WTC11 (cell line): ENCODE results near the gene TRRAP. TPM values are rescaled to one million over a fixed set of nuclear protein-coding genes. Genes with fewer than 3 reads are reported as not detected.

Source experiments
- ATAC-seq: fragments of 200-7000 bp; cut with Tn5 transposase; 2 replicates; pipeline ENCODE4 v1.10.0; 2021; ENCODE audit warnings: mild to moderate bottlenecking, moderate library complexity
- CTCF ChIA-PET: fragments of 300-600 bp; sonication (Branson Sonifier 250); formaldehyde crosslinking; loops from one replicate; lab custom pipeline; 2021; ENCODE audit warnings: antibody characterized with exemption; lab: Charles Lee
- POLR2A ChIA-PET: fragments of 350-600 bp; sonication (Branson Sonifier 250); formaldehyde crosslinking; loops from one replicate; lab custom pipeline; 2021; ENCODE audit warnings: antibody characterized with exemption; lab: Charles Lee
- DNase-seq: peaks from one replicate; pipeline ENCODE4 v3.0.0; 2021; ENCODE audit warnings: low spot score
- H3K27ac Mint-ChIP-seq: 2 replicates; pipeline ENCODE4 v1.8.0; 2021; ENCODE audit warnings: mixed read lengths
- H3K27me3 Mint-ChIP-seq: 2 replicates; pipeline ENCODE4 v1.8.0; 2021; ENCODE audit warnings: low read depth, mild to moderate bottlenecking, moderate library complexity, mixed read lengths
- H3K36me3 Mint-ChIP-seq: 2 replicates; pipeline ENCODE4 v1.8.0; 2021; ENCODE audit warnings: mixed read lengths
- H3K4me1 Mint-ChIP-seq: 2 replicates; pipeline ENCODE4 v1.8.0; 2022; ENCODE audit warnings: mixed read lengths
- H3K4me3 Mint-ChIP-seq: 2 replicates; pipeline ENCODE4 v1.8.0; 2021; ENCODE audit warnings: mild to moderate bottlenecking, moderate library complexity, mixed read lengths
- H3K9me3 Mint-ChIP-seq: 2 replicates; pipeline ENCODE4 v1.8.0; 2021; ENCODE audit warnings: mixed read lengths
- ESRRA ChIP-seq: sonication (generic); formaldehyde crosslinking; IDR thresholded peaks from 2 replicates; pipeline ENCODE4 v1.8.1; 2022; ENCODE audit warnings: mild to moderate bottlenecking, missing genetic modification reagents, borderline replicate concordance
- FOXJ3 ChIP-seq: sonication (generic); formaldehyde crosslinking; IDR thresholded peaks from 2 replicates; pipeline ENCODE4 v1.9.0; 2021; ENCODE audit warnings: missing genetic modification reagents, mild to moderate bottlenecking, borderline replicate concordance
- GABPB1 ChIP-seq: sonication (generic); formaldehyde crosslinking; IDR thresholded peaks from 2 replicates; pipeline ENCODE4 v1.8.1; 2023; ENCODE audit warnings: mild to moderate bottlenecking, missing genetic modification reagents
- NR2C2 ChIP-seq: sonication (generic); formaldehyde crosslinking; IDR thresholded peaks from 2 replicates; pipeline ENCODE4 v1.8.0; 2022; ENCODE audit warnings: mild to moderate bottlenecking, missing genetic modification reagents
- OVOL2 ChIP-seq: fragments of 250-450 bp; sonication (Bioruptor Pico); IDR thresholded peaks from 2 replicates; pipeline ENCODE4 v1.9.0; 2021; ENCODE audit warnings: mild to moderate bottlenecking, borderline replicate concordance
- TEAD1 ChIP-seq: sonication (generic); formaldehyde crosslinking; IDR thresholded peaks from 2 replicates; pipeline ENCODE4 v1.8.0; 2022; ENCODE audit warnings: mild to moderate bottlenecking, missing genetic modification reagents
- ZBTB21 ChIP-seq: sonication (generic); formaldehyde crosslinking; IDR thresholded peaks from 2 replicates; pipeline ENCODE4 v1.8.1; 2023; ENCODE audit warnings: mild to moderate bottlenecking, missing genetic modification reagents, borderline replicate concordance
- ZNF121 ChIP-seq: sonication (generic); formaldehyde crosslinking; IDR thresholded peaks from 2 replicates; pipeline ENCODE4 v1.8.0; 2023; ENCODE audit warnings: missing genetic modification reagents
- ZNF219 ChIP-seq: sonication (generic); formaldehyde crosslinking; IDR thresholded peaks from 2 replicates; pipeline ENCODE4 v1.8.0; 2023; ENCODE audit warnings: missing genetic modification reagents, mild to moderate bottlenecking, borderline replicate concordance
- ZNF232 ChIP-seq: sonication (generic); formaldehyde crosslinking; IDR thresholded peaks from 2 replicates; pipeline ENCODE4 v1.8.0; 2022; ENCODE audit warnings: mild to moderate bottlenecking, missing genetic modification reagents
- ZNF671 ChIP-seq: fragments of 250-450 bp; sonication (Bioruptor Pico); IDR thresholded peaks from 2 replicates; pipeline ENCODE4 v1.8.0; 2021; ENCODE audit warnings: mild to moderate bottlenecking
- total RNA-seq: library from RNA; stranded (reverse); gene quantifications from 3 replicates; pipeline ENCODE4 v1.2.3, GENCODE V29; 2021
- TF ChIP-seq, protein P1 (sequence below): fragments of 250-450 bp; sonication (Bioruptor Pico); IDR thresholded peaks from 2 replicates; pipeline ENCODE4 v1.8.0; 2021; ENCODE audit warnings: mild to moderate bottlenecking
- TF ChIP-seq, protein P2 (sequence below): sonication (generic); formaldehyde crosslinking; IDR thresholded peaks from 2 replicates; pipeline ENCODE4 v1.8.0; 2022; ENCODE audit warnings: mild to moderate bottlenecking, missing genetic modification reagents
- TF ChIP-seq, protein P3 (sequence below): sonication (generic); formaldehyde crosslinking; IDR thresholded peaks from 2 replicates; pipeline ENCODE4 v1.8.1; 2023; ENCODE audit warnings: mild to moderate bottlenecking, missing genetic modification reagents
- TF ChIP-seq, protein P4 (sequence below): sonication (generic); formaldehyde crosslinking; IDR thresholded peaks from 2 replicates; pipeline ENCODE4 v1.8.1; 2022; ENCODE audit warnings: low read depth, mild to moderate bottlenecking, moderate library complexity, missing genetic modification reagents, borderline replicate concordance
- TF ChIP-seq, protein P5 (sequence below): sonication (generic); formaldehyde crosslinking; IDR thresholded peaks from 2 replicates; pipeline ENCODE4 v1.8.0; 2022; ENCODE audit warnings: mild to moderate bottlenecking, missing genetic modification reagents
- TF ChIP-seq, protein P6 (sequence below): sonication (generic); formaldehyde crosslinking; IDR thresholded peaks from 2 replicates; pipeline ENCODE4 v1.8.1; 2023; ENCODE audit warnings: mild to moderate bottlenecking, missing genetic modification reagents, moderate library complexity
- TF ChIP-seq, protein P7 (sequence below): sonication (generic); formaldehyde crosslinking; IDR thresholded peaks from 2 replicates; pipeline ENCODE4 v1.8.1; 2022; ENCODE audit warnings: mild to moderate bottlenecking, moderate library complexity, missing genetic modification reagents
- TF ChIP-seq, protein P8 (sequence below): fragments of 250-450 bp; sonication (Bioruptor Pico); IDR thresholded peaks from 2 replicates; pipeline ENCODE4 v2.1.2; 2022; ENCODE audit warnings: mild to moderate bottlenecking, moderate library complexity

Gene TRRAP
- total RNA-seq, 1 experiment from 2014 or later: 46.5 TPM

DNA sequence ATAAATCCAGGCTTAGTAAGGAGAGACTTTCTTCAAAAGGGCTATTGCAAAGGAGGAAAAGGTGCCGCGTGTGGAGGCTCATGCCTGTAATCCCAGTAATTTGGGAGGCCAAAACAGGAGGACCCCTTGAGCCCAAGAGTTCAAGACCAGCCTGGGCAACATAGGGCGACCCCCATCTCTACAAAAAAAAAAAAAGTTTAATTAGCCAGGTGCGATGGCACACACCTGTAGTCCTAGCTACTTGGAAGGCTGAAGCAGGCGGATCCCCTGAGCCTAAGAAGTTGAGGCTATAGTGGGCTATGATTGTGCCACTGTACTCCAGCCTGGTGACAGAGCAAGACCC is 40.7 kb upstream of the TRRAP start:
- no peak for TF ChIP-seq ZNF232
- TF ChIP-seq, protein P1, sequence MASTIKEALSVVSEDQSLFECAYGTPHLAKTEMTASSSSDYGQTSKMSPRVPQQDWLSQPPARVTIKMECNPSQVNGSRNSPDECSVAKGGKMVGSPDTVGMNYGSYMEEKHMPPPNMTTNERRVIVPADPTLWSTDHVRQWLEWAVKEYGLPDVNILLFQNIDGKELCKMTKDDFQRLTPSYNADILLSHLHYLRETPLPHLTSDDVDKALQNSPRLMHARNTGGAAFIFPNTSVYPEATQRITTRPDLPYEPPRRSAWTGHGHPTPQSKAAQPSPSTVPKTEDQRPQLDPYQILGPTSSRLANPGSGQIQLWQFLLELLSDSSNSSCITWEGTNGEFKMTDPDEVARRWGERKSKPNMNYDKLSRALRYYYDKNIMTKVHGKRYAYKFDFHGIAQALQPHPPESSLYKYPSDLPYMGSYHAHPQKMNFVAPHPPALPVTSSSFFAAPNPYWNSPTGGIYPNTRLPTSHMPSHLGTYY (CRISPR knock-in tag): no peak
- no peak for TF ChIP-seq ZNF219
- TF ChIP-seq FOXJ3 (CRISPR knock-in tag): no peak
- TF ChIP-seq, protein P2, sequence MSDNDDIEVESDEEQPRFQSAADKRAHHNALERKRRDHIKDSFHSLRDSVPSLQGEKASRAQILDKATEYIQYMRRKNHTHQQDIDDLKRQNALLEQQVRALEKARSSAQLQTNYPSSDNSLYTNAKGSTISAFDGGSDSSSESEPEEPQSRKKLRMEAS (CRISPR knock-in tag): no peak
- TF ChIP-seq, protein P3, sequence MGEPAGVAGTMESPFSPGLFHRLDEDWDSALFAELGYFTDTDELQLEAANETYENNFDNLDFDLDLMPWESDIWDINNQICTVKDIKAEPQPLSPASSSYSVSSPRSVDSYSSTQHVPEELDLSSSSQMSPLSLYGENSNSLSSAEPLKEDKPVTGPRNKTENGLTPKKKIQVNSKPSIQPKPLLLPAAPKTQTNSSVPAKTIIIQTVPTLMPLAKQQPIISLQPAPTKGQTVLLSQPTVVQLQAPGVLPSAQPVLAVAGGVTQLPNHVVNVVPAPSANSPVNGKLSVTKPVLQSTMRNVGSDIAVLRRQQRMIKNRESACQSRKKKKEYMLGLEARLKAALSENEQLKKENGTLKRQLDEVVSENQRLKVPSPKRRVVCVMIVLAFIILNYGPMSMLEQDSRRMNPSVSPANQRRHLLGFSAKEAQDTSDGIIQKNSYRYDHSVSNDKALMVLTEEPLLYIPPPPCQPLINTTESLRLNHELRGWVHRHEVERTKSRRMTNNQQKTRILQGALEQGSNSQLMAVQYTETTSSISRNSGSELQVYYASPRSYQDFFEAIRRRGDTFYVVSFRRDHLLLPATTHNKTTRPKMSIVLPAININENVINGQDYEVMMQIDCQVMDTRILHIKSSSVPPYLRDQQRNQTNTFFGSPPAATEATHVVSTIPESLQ (CRISPR knock-in tag): no peak
- TF ChIP-seq, protein P4, sequence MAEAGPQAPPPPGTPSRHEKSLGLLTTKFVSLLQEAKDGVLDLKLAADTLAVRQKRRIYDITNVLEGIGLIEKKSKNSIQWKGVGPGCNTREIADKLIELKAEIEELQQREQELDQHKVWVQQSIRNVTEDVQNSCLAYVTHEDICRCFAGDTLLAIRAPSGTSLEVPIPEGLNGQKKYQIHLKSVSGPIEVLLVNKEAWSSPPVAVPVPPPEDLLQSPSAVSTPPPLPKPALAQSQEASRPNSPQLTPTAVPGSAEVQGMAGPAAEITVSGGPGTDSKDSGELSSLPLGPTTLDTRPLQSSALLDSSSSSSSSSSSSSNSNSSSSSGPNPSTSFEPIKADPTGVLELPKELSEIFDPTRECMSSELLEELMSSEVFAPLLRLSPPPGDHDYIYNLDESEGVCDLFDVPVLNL (CRISPR knock-in tag): no peak
- no peak for TF ChIP-seq ZBTB21 (CRISPR knock-in tag)
- H3K4me1 Mint-ChIP-seq: peaks cover 8% of the 10 kb centered on the region
- ATAC-seq (no peak), DNase-seq (no peak)
- no peaks in the 10 kb centered on the region for H3K9me3 Mint-ChIP-seq
- CTCF ChIA-PET: interaction anchor here (0.7 to 3.1 kb wide), 5 partner anchors 11 to 513 kb away, joined by 3 to 25 read pairs (median 13); no protein-coding TSS in a partner anchor
- H3K4me3 Mint-ChIP-seq: no peak overlapping the region
- H3K27me3 Mint-ChIP-seq: no peaks in the 10 kb centered on the region
- POLR2A ChIA-PET: no interaction called here
- no peak overlapping the region for H3K27ac Mint-ChIP-seq
- no peaks in the 10 kb centered on the region for H3K36me3 Mint-ChIP-seq

DNA sequence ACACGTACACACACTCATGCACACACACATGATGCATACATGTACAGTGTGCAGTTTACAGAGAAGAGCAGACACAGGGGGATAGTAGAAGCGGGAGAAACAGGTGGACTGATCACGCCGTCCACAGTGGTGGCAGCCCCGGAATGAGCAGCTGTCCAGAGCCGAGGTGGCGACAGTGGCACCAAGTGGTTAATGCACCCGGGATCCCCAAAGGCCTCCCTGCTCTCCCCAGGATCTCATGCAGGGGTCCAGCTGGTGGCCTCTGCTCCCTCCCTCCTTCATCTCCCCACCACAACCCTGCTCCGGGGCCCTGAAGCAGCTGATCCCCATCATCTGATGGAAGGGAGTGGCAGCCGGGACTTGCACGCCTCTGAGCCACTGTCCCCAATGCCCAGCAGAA is 38.2 kb upstream of the TRRAP start:
- ATAC-seq: no peak
- ChIA-PET POLR2A (no interaction called here), CTCF (interaction anchor here (0.6 to 3.5 kb wide), 7 partner anchors 8 to 439 kb away, joined by 3 to 23 read pairs (median 5); partner anchors contain the start of genes BAIAP2L1 and TRRAP)
- no peaks in the 10 kb centered on the region for H3K27me3 Mint-ChIP-seq
- H3K27ac Mint-ChIP-seq: no peak overlapping the region
- no peak overlapping the region for H3K4me3 Mint-ChIP-seq
- H3K36me3 Mint-ChIP-seq: no peaks in the 10 kb centered on the region
- H3K4me1 Mint-ChIP-seq: peaks cover 8% of the 10 kb centered on the region
- DNase-seq: no peak
- TF ChIP-seq, protein P5, sequence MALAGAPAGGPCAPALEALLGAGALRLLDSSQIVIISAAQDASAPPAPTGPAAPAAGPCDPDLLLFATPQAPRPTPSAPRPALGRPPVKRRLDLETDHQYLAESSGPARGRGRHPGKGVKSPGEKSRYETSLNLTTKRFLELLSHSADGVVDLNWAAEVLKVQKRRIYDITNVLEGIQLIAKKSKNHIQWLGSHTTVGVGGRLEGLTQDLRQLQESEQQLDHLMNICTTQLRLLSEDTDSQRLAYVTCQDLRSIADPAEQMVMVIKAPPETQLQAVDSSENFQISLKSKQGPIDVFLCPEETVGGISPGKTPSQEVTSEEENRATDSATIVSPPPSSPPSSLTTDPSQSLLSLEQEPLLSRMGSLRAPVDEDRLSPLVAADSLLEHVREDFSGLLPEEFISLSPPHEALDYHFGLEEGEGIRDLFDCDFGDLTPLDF (CRISPR knock-in tag): no peak
- no peak for TF ChIP-seq OVOL2 (CRISPR knock-in tag)
- TF ChIP-seq, all 79 proteins: peak for 0
- no peaks in the 10 kb centered on the region for H3K9me3 Mint-ChIP-seq

DNA sequence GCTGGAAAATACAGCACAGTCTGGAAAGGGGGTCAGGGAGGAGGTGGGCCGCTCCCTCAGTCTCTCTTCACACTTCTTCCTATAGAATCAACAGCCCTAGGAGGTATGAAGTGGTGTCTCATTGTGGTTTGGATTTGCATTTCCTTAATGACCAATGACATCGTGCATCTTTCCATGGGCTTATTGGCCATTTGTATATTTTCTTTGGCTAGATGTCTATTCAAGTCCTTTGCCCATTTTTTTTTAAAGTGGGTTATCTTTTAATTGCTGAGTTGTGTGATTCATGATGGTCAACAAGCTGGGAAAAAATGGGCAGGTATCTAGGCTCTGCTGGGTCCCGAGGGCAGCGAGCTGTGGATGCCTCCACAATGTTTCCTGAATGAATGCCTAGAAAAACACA is 37.6 kb upstream of the TRRAP start:
- no peaks in the 10 kb centered on the region for H3K9me3 Mint-ChIP-seq
- H3K4me3 Mint-ChIP-seq: no peak overlapping the region
- CTCF ChIA-PET: interaction anchor here (0.6 to 3.5 kb wide), 12 partner anchors 9 to 440 kb away, joined by 3 to 23 read pairs (median 4); partner anchors contain the start of genes BAIAP2L1 and TRRAP
- H3K4me1 Mint-ChIP-seq: peaks cover 8% of the 10 kb centered on the region
- no peaks in the 10 kb centered on the region for H3K36me3 Mint-ChIP-seq
- DNase-seq (no peak), ATAC-seq (no peak)
- POLR2A ChIA-PET: no interaction called here
- TF ChIP-seq ZNF671 (no peak), ZNF219 (no peak), ZNF121 (no peak), ESRRA (CRISPR knock-in tag) (no peak), NR2C2 (no peak), GABPB1 (CRISPR knock-in tag) (no peak), FOXJ3 (CRISPR knock-in tag) (no peak), TEAD1 (no peak)
- TF ChIP-seq, protein P6, sequence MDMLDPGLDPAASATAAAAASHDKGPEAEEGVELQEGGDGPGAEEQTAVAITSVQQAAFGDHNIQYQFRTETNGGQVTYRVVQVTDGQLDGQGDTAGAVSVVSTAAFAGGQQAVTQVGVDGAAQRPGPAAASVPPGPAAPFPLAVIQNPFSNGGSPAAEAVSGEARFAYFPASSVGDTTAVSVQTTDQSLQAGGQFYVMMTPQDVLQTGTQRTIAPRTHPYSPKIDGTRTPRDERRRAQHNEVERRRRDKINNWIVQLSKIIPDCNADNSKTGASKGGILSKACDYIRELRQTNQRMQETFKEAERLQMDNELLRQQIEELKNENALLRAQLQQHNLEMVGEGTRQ (CRISPR knock-in tag): no peak
- TF ChIP-seq, protein P7, sequence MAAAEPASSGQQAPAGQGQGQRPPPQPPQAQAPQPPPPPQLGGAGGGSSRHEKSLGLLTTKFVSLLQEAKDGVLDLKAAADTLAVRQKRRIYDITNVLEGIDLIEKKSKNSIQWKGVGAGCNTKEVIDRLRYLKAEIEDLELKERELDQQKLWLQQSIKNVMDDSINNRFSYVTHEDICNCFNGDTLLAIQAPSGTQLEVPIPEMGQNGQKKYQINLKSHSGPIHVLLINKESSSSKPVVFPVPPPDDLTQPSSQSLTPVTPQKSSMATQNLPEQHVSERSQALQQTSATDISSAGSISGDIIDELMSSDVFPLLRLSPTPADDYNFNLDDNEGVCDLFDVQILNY (CRISPR knock-in tag): no peak
- TF ChIP-seq, protein P8, sequence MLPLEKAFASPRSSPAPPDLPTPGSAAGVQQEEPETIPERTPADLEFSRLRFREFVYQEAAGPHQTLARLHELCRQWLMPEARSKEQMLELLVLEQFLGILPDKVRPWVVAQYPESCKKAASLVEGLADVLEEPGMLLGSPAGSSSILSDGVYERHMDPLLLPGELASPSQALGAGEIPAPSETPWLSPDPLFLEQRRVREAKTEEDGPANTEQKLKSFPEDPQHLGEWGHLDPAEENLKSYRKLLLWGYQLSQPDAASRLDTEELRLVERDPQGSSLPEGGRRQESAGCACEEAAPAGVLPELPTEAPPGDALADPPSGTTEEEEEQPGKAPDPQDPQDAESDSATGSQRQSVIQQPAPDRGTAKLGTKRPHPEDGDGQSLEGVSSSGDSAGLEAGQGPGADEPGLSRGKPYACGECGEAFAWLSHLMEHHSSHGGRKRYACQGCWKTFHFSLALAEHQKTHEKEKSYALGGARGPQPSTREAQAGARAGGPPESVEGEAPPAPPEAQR: no peak
- H3K27me3 Mint-ChIP-seq: no peaks in the 10 kb centered on the region
- no peak overlapping the region for H3K27ac Mint-ChIP-seq
